ENCODE results near the gene MRPS18A.

- no peak for TF ChIP-seq POLR2A (IDR thresholded peaks at IDR 0.05; ENCODE audit: low read depth, low read length)
- TF ChIP-seq SPI1 (IDR thresholded peaks at IDR 0.05; ENCODE audit: low read depth, low read length) = no peak
Observed at GRCh38 chr6:43707767-43708166, 20.2 kb upstream of the MRPS18A start.

All from GM12891 (cell line).